ENCODE results near the gene NALCN. TPM values are rescaled to one million over a fixed set of nuclear protein-coding genes. Genes with fewer than 3 reads are reported as not detected.

NALCN gene
- total and polyA plus RNA-seq, 8 donors: 0.26 to 1.9 (median 0.74) TPM

- Histone ChIP-seq H3K36me3 (no peaks in the 10 kb centered on the region), H3K27me3 (no peaks in the 10 kb centered on the region), H3K4me3 (no peak overlapping the region), H3K4me1 (no peaks in the 10 kb centered on the region), H3K9me3 (peaks cover 0 to 6% of the 10 kb centered on the region in 2 donors), H3K27ac (no peak overlapping the region)
- TF ChIP-seq, protein P1, sequence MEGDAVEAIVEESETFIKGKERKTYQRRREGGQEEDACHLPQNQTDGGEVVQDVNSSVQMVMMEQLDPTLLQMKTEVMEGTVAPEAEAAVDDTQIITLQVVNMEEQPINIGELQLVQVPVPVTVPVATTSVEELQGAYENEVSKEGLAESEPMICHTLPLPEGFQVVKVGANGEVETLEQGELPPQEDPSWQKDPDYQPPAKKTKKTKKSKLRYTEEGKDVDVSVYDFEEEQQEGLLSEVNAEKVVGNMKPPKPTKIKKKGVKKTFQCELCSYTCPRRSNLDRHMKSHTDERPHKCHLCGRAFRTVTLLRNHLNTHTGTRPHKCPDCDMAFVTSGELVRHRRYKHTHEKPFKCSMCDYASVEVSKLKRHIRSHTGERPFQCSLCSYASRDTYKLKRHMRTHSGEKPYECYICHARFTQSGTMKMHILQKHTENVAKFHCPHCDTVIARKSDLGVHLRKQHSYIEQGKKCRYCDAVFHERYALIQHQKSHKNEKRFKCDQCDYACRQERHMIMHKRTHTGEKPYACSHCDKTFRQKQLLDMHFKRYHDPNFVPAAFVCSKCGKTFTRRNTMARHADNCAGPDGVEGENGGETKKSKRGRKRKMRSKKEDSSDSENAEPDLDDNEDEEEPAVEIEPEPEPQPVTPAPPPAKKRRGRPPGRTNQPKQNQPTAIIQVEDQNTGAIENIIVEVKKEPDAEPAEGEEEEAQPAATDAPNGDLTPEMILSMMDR (IDR thresholded peaks at IDR 0.05): no peak
- ATAC-seq (no peak), DNase-seq (no peak)
- intact Hi-C loops (cut with DNase I): no loop called here
Observed at GRCh38 chr13:101291206-101291605, 125.1 kb downstream of the NALCN start.

GRCh38 chr13:101289764-101290163, 126.5 kb downstream of the NALCN start:
- ATAC-seq (no peak), DNase-seq (peak in 1 of 4 donors; percentile 24)
- peaks cover 0 to 2% of the 10 kb centered on the region in 2 donors for H3K9me3 ChIP-seq
- no peaks in the 10 kb centered on the region for H3K4me1 ChIP-seq
- TF ChIP-seq, protein P1 (IDR thresholded peaks at IDR 0.05): no peak
- intact Hi-C loops (cut with DNase I): no loop called here
- no peaks in the 10 kb centered on the region for H3K36me3 ChIP-seq
- H3K27me3 ChIP-seq: no peaks in the 10 kb centered on the region
- H3K27ac ChIP-seq: no peak overlapping the region
- H3K4me3 ChIP-seq: no peak overlapping the region

DNA sequence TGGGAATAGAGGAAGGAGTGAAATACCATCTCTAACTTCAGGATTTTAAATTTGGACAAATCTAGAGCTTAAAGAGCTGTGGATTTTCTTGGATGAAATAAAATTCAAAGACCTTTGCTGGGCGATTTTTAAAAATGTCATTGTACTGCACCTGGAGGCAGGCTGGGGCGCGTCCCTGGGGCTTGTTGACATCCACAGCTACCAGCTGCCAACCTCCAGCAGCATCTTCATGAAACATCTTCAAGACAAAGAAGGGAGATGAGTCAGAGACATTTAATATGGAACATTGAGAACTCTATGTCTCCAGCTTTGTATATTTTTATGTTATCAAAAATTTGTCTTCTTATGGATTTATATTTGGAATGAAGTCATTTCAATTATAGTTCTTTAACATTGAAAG, 132.5 kb downstream of the NALCN start:
- Histone ChIP-seq H3K9me3 (peaks cover 0 to 3% of the 10 kb centered on the region in 2 donors), H3K27ac (no peak overlapping the region), H3K4me1 (no peaks in the 10 kb centered on the region), H3K4me3 (no peak overlapping the region), H3K27me3 (no peaks in the 10 kb centered on the region), H3K36me3 (no peaks in the 10 kb centered on the region)
- intact Hi-C loops (cut with DNase I): no loop called here
- ATAC-seq (no peak), DNase-seq (no peak)
- TF ChIP-seq, protein P1 (IDR thresholded peaks at IDR 0.05): no peak

DNA sequence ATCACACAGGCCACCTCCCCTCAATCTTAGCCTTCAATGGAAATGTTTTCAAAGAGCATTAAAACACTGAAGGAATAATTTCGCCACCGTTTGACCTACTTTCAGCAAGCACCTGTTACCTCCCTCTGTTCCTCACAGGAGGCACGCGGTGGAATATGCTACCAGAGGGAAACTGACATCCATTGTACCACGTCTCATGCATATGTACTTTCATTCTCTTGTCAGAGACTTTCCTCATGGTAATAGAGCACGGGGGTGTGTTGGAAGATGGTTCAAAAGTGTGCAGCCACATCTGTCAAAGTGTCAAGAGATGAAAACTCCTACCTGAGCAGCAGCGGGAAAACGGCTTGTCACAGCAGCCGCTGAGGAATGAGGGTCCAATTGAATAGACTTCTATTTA, 143.4 kb downstream of the NALCN start:
- DNase-seq (no peak), ATAC-seq (no peak)
- intact Hi-C loops (cut with DNase I): no loop called here
- Histone ChIP-seq H3K27ac (no peak overlapping the region), H3K4me3 (no peak overlapping the region), H3K36me3 (no peaks in the 10 kb centered on the region), H3K4me1 (no peaks in the 10 kb centered on the region), H3K27me3 (no peaks in the 10 kb centered on the region), H3K9me3 (peaks cover 0 to 4% of the 10 kb centered on the region in 2 donors)
- TF ChIP-seq, protein P1 (IDR thresholded peaks at IDR 0.05): no peak

- no peak overlapping the region for H3K4me3 ChIP-seq
- DNase-seq (no peak), ATAC-seq (no peak)
- no peaks in the 10 kb centered on the region for H3K27me3 ChIP-seq
- no peaks in the 10 kb centered on the region for H3K36me3 ChIP-seq
- intact Hi-C loops (cut with DNase I): no loop called here
- H3K27ac ChIP-seq: no peak overlapping the region
- TF ChIP-seq, protein P1 (IDR thresholded peaks at IDR 0.05): no peak
- H3K9me3 ChIP-seq: peaks cover 0 to 4% of the 10 kb centered on the region in 2 donors
- H3K4me1 ChIP-seq: no peaks in the 10 kb centered on the region
Observed at GRCh38 chr13:101271681-101272245, 144.5 kb downstream of the NALCN start.

All from left lung (tissue), 10 donors.